IMR-90 (cell line): Measurements from ENCODE around the gene FOXN4.

ENCODE experiments used
- BHLHE40 ChIP-seq: fragments of 150-350 bp; IDR thresholded peaks from 2 replicates; pipeline ENCODE4 v1.6.1; 2016; ENCODE audit warnings: mild to moderate bottlenecking, low read depth, low read length
- CEBPB ChIP-seq: IDR thresholded peaks from 2 replicates; pipeline ENCODE4 v1.6.1; 2012; ENCODE audit warnings: low read depth, low read length, improper control_type of control experiment
- MXI1 ChIP-seq: IDR thresholded peaks from 2 replicates; pipeline ENCODE4 v1.6.1; 2012; ENCODE audit warnings: low read depth, mild to moderate bottlenecking, low read length, moderate library complexity, borderline replicate concordance
- POLR2A ChIP-seq: IDR thresholded peaks from 2 replicates; pipeline ENCODE4 v1.6.1; 2012; ENCODE audit warnings: mild to moderate bottlenecking, low read depth, low read length
- RAD21 ChIP-seq: IDR thresholded peaks from 2 replicates; pipeline ENCODE4 v1.6.1; 2012; ENCODE audit warnings: low read length, improper control_type of control experiment
- TF ChIP-seq, protein P1 (sequence below): conservative IDR thresholded peaks from 2 replicates; pipeline ENCODE4 v1.5.1; 2012; ENCODE audit warnings: mild to moderate bottlenecking, low read depth, low read length, improper control_type of control experiment
- TF ChIP-seq, protein P2 (sequence below): fragments of 150-350 bp; IDR thresholded peaks from 2 replicates; pipeline ENCODE4 v1.6.1; 2016; ENCODE audit warnings: low read depth, mild to moderate bottlenecking, low read length, moderate library complexity, borderline replicate concordance

DNA sequence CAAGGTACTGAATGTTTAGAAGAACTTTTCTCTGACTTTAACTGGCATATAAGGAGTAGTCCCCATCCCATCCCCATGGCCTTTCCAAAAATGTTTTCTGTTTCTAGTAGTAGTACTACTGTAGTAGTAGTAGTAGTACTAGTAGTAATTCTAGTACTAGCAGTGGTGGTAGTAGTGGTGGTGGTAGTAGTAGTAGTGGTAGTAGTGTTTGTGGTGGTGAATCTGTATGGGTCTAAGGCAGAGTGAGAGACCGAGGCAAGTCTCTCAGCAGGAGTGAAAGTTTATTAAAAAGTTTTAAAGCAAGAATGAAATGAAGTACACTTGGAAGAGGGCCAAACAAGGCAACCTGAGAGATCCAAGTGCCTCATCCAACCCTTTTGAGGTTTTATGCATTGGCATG lies 58.6 kb downstream of the FOXN4 start:
- TF ChIP-seq POLR2A (no peak), RAD21 (no peak), BHLHE40 (no peak), CEBPB (no peak), MXI1 (no peak)
- TF ChIP-seq, protein P1, sequence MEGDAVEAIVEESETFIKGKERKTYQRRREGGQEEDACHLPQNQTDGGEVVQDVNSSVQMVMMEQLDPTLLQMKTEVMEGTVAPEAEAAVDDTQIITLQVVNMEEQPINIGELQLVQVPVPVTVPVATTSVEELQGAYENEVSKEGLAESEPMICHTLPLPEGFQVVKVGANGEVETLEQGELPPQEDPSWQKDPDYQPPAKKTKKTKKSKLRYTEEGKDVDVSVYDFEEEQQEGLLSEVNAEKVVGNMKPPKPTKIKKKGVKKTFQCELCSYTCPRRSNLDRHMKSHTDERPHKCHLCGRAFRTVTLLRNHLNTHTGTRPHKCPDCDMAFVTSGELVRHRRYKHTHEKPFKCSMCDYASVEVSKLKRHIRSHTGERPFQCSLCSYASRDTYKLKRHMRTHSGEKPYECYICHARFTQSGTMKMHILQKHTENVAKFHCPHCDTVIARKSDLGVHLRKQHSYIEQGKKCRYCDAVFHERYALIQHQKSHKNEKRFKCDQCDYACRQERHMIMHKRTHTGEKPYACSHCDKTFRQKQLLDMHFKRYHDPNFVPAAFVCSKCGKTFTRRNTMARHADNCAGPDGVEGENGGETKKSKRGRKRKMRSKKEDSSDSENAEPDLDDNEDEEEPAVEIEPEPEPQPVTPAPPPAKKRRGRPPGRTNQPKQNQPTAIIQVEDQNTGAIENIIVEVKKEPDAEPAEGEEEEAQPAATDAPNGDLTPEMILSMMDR: no peak
- TF ChIP-seq, protein P2, sequence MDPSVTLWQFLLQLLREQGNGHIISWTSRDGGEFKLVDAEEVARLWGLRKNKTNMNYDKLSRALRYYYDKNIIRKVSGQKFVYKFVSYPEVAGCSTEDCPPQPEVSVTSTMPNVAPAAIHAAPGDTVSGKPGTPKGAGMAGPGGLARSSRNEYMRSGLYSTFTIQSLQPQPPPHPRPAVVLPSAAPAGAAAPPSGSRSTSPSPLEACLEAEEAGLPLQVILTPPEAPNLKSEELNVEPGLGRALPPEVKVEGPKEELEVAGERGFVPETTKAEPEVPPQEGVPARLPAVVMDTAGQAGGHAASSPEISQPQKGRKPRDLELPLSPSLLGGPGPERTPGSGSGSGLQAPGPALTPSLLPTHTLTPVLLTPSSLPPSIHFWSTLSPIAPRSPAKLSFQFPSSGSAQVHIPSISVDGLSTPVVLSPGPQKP: no peak
